H1 (cell line): Measurements from ENCODE around the gene ADCY1. TPM values are rescaled to one million over a fixed set of nuclear protein-coding genes. Genes with fewer than 3 reads are reported as not detected.

ENCODE experiments used
- CTCF ChIA-PET: fragments of 300-600 bp; sonication (Branson Sonifier 250); formaldehyde crosslinking; loops from one replicate; lab custom pipeline; 2021; ENCODE audit not compliant: partially characterized antibody; lab: Charles Lee
- POLR2A ChIA-PET: fragments of 300-600 bp; sonication (Branson Sonifier 250); formaldehyde crosslinking; loops from one replicate; lab custom pipeline; 2021; ENCODE audit warnings: inconsistent platforms; ENCODE audit not compliant: partially characterized antibody; lab: Charles Lee
- DNase-seq, 2 experiments: peaks; one replicate each; pipeline versions ENCODE4 v3.0.0 to v3.0.0-alpha.2; 2010 to 2022; ENCODE audit warnings: low spot score in 2 of 2, low read depth in 1 of 2, mixed read lengths in 1 of 2
- FAIRE-seq: peaks from 2 replicates; lab custom pipeline; 2011; peaks lifted over from hg19 to GRCh38; lab: Jason Lieb, UNC
- H2AFZ ChIP-seq: 2 replicates; pipeline ENCODE4 v1.8.1; 2012; ENCODE audit warnings: low read length, inconsistent platforms
- H2AK5ac ChIP-seq: 2 replicates; pipeline ENCODE4 v1.6.1; 2013; ENCODE audit warnings: low read depth, low read length
- H2BK120ac ChIP-seq: replicated peaks from 2 replicates; pipeline ENCODE3; 2013; ENCODE audit warnings: low read depth, low read length, inconsistent platforms
- H2BK12ac ChIP-seq: 2 replicates; pipeline ENCODE4 v1.6.1; 2013; ENCODE audit warnings: low read depth, low read length
- H2BK15ac ChIP-seq: 2 replicates; pipeline ENCODE4 v1.6.1; 2013; ENCODE audit warnings: low read length
- H2BK20ac ChIP-seq: 2 replicates; pipeline ENCODE4 v1.6.1; 2013; ENCODE audit warnings: low read length
- H2BK5ac ChIP-seq: 2 replicates; pipeline ENCODE4 v1.6.1; 2013; ENCODE audit warnings: low read depth, low read length
- H3K14ac ChIP-seq: 2 replicates; pipeline ENCODE4 v1.6.1; 2013; ENCODE audit warnings: inconsistent platforms; ENCODE audit not compliant: insufficient read length
- H3K18ac ChIP-seq: 2 replicates; pipeline ENCODE4 v1.6.1; 2013; ENCODE audit warnings: low read length; ENCODE audit errors: extremely low read depth
- H3K23ac ChIP-seq: 2 replicates; pipeline ENCODE4 v1.6.1; 2013; ENCODE audit warnings: inconsistent platforms; ENCODE audit not compliant: insufficient read length
- H3K23me2 ChIP-seq: 2 replicates; pipeline ENCODE4 v1.6.1; 2013; ENCODE audit warnings: low read depth, low read length
- H3K27ac ChIP-seq: 2 replicates; pipeline ENCODE4 v1.6.1; 2011; ENCODE audit warnings: low read depth, low read length, inconsistent platforms
- H3K27me3 ChIP-seq, 4 experiments: replicated peaks in 1 of 4; 1 replicate in 1 of 4; 2 replicates in 3 of 4; pipeline versions ENCODE4 v1.6.1 to v1.8.1; 2011 to 2013; ENCODE audit warnings: low read length in 3 of 4, mild to moderate bottlenecking in 3 of 4, inconsistent platforms in 2 of 4, mixed read lengths in 2 of 4, moderate library complexity in 1 of 4; ENCODE audit not compliant: control insufficient read depth in 3 of 4, insufficient read depth in 3 of 4; ENCODE audit errors: extremely low read depth in 1 of 4
- H3K36me3 ChIP-seq, 4 experiments: 2 replicates each; pipeline versions ENCODE4 v1.6.1 to v1.8.1; 2011 to 2013; ENCODE audit warnings: mild to moderate bottlenecking in 4 of 4, low read length in 3 of 4, moderate library complexity in 2 of 4, control low read depth in 1 of 4, inconsistent platforms in 1 of 4; ENCODE audit not compliant: insufficient read depth in 4 of 4, control insufficient read depth in 2 of 4
- H3K4ac ChIP-seq: replicated peaks from 2 replicates; pipeline ENCODE3; 2013; ENCODE audit warnings: low read length, low read depth, mixed read lengths, inconsistent platforms; ENCODE audit not compliant: insufficient read length
- H3K4me1 ChIP-seq, 4 experiments: replicated peaks in 1 of 4; 1 replicate in 1 of 4; 2 replicates in 3 of 4; pipeline versions ENCODE4 v1.6.1 to v1.8.1; 2011 to 2013; ENCODE audit warnings: low read length in 3 of 4, inconsistent platforms in 2 of 4, mixed read lengths in 1 of 4; ENCODE audit not compliant: insufficient read depth in 4 of 4, control insufficient read depth in 3 of 4
- H3K4me2 ChIP-seq, 2 experiments: 2 replicates each; pipeline versions ENCODE4 v1.6.1 to v1.8.1; 2011 to 2013; ENCODE audit warnings: low read depth in 2 of 2, low read length in 2 of 2, control low read depth in 1 of 2, inconsistent platforms in 1 of 2, mild to moderate bottlenecking in 1 of 2; ENCODE audit not compliant: insufficient read depth in 1 of 2
- H3K4me3 ChIP-seq, 4 experiments: fragments of 200-600, 300-600 bp in 1 of 4; sonication (generic), shearing (Covaris generic), sonication (Bioruptor Twin) in 1 of 4; 2 replicates each; pipeline versions ENCODE4 v1.5.1 to v1.8.1; 2011 to 2016; ENCODE audit warnings: low read length in 4 of 4, low read depth in 3 of 4, control low read depth in 2 of 4, inconsistent platforms in 2 of 4, mild to moderate bottlenecking in 2 of 4, mixed read lengths in 1 of 4, moderate library complexity in 1 of 4; ENCODE audit not compliant: insufficient read depth in 2 of 4; ENCODE audit errors: extremely low read depth in 1 of 4
- H3K56ac ChIP-seq: replicated peaks from 2 replicates; pipeline ENCODE3; 2013; ENCODE audit warnings: low read depth, mild to moderate bottlenecking, mixed read lengths, low read length, inconsistent platforms; ENCODE audit not compliant: insufficient read length
- H3K79me1 ChIP-seq: 2 replicates; pipeline ENCODE4 v1.6.1; 2013; ENCODE audit warnings: low read depth, low read length, control low read depth
- H3K79me2 ChIP-seq, 2 experiments: 2 replicates each; pipeline versions ENCODE4 v1.6.1 to v1.8.1; 2012 to 2013; ENCODE audit warnings: low read length in 2 of 2, mild to moderate bottlenecking in 2 of 2, inconsistent platforms in 1 of 2; ENCODE audit not compliant: insufficient read depth in 2 of 2, control insufficient read depth in 1 of 2
- H3K9ac ChIP-seq, 4 experiments: replicated peaks in 1 of 4; 1 replicate in 1 of 4; 2 replicates in 3 of 4; pipeline versions ENCODE4 v1.6.1 to v1.8.1; 2011 to 2013; ENCODE audit warnings: low read depth in 3 of 4, low read length in 3 of 4, control low read depth in 2 of 4, mild to moderate bottlenecking in 2 of 4, moderate library complexity in 2 of 4, inconsistent platforms in 1 of 4; ENCODE audit errors: extremely low read depth in 1 of 4
- H3K9me3 ChIP-seq, 2 experiments: 2 replicates each; pipeline versions ENCODE4 v1.6.1 to v1.8.1; 2012 to 2013; ENCODE audit warnings: mild to moderate bottlenecking in 2 of 2, moderate library complexity in 2 of 2, control low read depth in 1 of 2, inconsistent platforms in 1 of 2, low read depth in 1 of 2, low read length in 1 of 2, mixed read lengths in 1 of 2; ENCODE audit not compliant: insufficient read depth in 2 of 2
- H4K20me1 ChIP-seq, 2 experiments: replicated peaks in 1 of 2; 2 replicates each; pipeline versions ENCODE3 to v1.8.1; 2011 to 2013; ENCODE audit warnings: inconsistent platforms in 2 of 2, low read length in 2 of 2, mild to moderate bottlenecking in 1 of 2; ENCODE audit not compliant: insufficient read depth in 2 of 2, control insufficient read depth in 1 of 2
- H4K5ac ChIP-seq: 2 replicates; pipeline ENCODE4 v1.6.1; 2013; ENCODE audit warnings: low read length, low read depth, mixed read lengths, inconsistent platforms; ENCODE audit not compliant: insufficient read length
- H4K8ac ChIP-seq: 2 replicates; pipeline ENCODE4 v1.8.0; 2013; ENCODE audit warnings: mild to moderate bottlenecking, moderate library complexity, low read length, inconsistent platforms; ENCODE audit not compliant: insufficient read depth; ENCODE audit errors: extremely low read depth
- H4K91ac ChIP-seq: replicated peaks from 2 replicates; pipeline ENCODE3; 2013; ENCODE audit warnings: low read length, mixed read lengths, inconsistent platforms; ENCODE audit not compliant: insufficient read length
- BRCA1 ChIP-seq: IDR thresholded peaks from 2 replicates; pipeline ENCODE4 v1.6.1; 2012; ENCODE audit warnings: low read depth, low read length, improper control_type of control experiment
- CTBP2 ChIP-seq: IDR thresholded peaks from 2 replicates; pipeline ENCODE4 v1.7.0; 2011; ENCODE audit warnings: borderline replicate concordance, mild to moderate bottlenecking, moderate library complexity, mixed read lengths, low read length; ENCODE audit not compliant: insufficient read depth, insufficient read length
- CTCF ChIP-seq, 3 experiments: IDR thresholded peaks; 1 replicate in 2 of 3; 2 replicates in 1 of 3; pipeline versions ENCODE4 v1.5.1 to v1.6.1; 2011; ENCODE audit warnings: low read length in 3 of 3, mild to moderate bottlenecking in 3 of 3, inconsistent platforms in 2 of 3, low read depth in 1 of 3, moderate library complexity in 1 of 3; ENCODE audit not compliant: insufficient read depth in 1 of 3; ENCODE audit errors: control extremely low read depth in 1 of 3
- HDAC6 ChIP-seq: IDR thresholded peaks from one replicate; pipeline ENCODE4 v1.7.1; 2012; ENCODE audit warnings: low read depth, mild to moderate bottlenecking, inconsistent platforms, low read length, moderate library complexity
- JUND ChIP-seq: IDR thresholded peaks from 2 replicates; pipeline ENCODE4 v1.6.1; 2011; ENCODE audit warnings: mild to moderate bottlenecking, improper control_type of control experiment, low read length
- MAX ChIP-seq: IDR thresholded peaks from 2 replicates; pipeline ENCODE4 v1.6.1; 2012; ENCODE audit warnings: inconsistent platforms
- NANOG ChIP-seq: IDR thresholded peaks from 2 replicates; pipeline ENCODE4 v1.6.1; 2011; ENCODE audit warnings: low read length, low read depth, mild to moderate bottlenecking, inconsistent platforms; ENCODE audit not compliant: insufficient read depth, poor library complexity, severe bottlenecking
- SAP30 ChIP-seq: fragments of 300-600 bp; sonication (generic); IDR thresholded peaks from 2 replicates; pipeline ENCODE4 v1.7.1; 2012; ENCODE audit warnings: low read length, moderate library complexity, mild to moderate bottlenecking, inconsistent platforms; ENCODE audit not compliant: insufficient read depth, insufficient replicate concordance
- SIX5 ChIP-seq: IDR thresholded peaks from 2 replicates; pipeline ENCODE4 v1.6.1; 2011; ENCODE audit warnings: mild to moderate bottlenecking, low read depth, low read length
- TEAD4 ChIP-seq: IDR thresholded peaks from 2 replicates; pipeline ENCODE4 v1.6.1; 2012; ENCODE audit warnings: low read depth, low read length, inconsistent platforms, mixed read lengths
- WGBS, 2 experiments: shearing (Covaris generic) in 1 of 2; methylation state at CpG; one replicate each; pipeline versions ENCODE4 v1.1.6 to v1.1.7; 2013 to 2015; ENCODE audit warnings: low lambda C conversion rate in 2 of 2, mixed read lengths in 2 of 2, inconsistent platforms in 1 of 2, low coverage in 1 of 2, missing lambda C conversion rate in 1 of 2; ENCODE audit not compliant: insufficient replicate concordance in 2 of 2, insufficient coverage in 1 of 2, insufficient read length in 1 of 2; ENCODE audit errors: extremely low coverage in 1 of 2, missing lambda C conversion rate in 1 of 2; 5-methylcytosine and 5-hydroxymethylcytosine counted together
- polyA plus RNA-seq, 7 experiments: library from polyadenylated mRNA; depleted of rRNA in 3 of 7; stranded (reverse) in 5 of 7; unstranded in 2 of 7; fragments of >200 nt in 5 of 7; fragments of 200-250 nt in 2 of 7; gene quantifications; 1 replicate in 5 of 7; 2 replicates in 1 of 7; 4 replicates in 1 of 7; pipeline versions ENCODE4 v1.2.1 to v1.2.3, GENCODE V29; 2011 to 2013; ENCODE audit warnings: missing spikeins in 2 of 7, mixed read lengths in 2 of 7
- total RNA-seq: library from RNA; stranded (reverse); fragmentation: NEBNext Ultra II Directional; extraction: Animal tissue kit (Norgen Biotek cat#: 25700); gene quantifications from 2 replicates; pipeline ENCODE4 v1.2.1, GENCODE V29; 2021

Gene ADCY1
- total and polyA plus RNA-seq, 2 of the 8 experiments (the other 6 are each of a cell fraction or from before 2014, with no cell fraction given): 7.9 to 26.9 TPM

- FAIRE-seq: no peak
- CTCF ChIA-PET: no interaction called here
- H3K23ac ChIP-seq: no peak overlapping the region
- TF ChIP-seq BRCA1 (no peak), JUND (no peak), TEAD4 (no peak), SAP30 (no peak), NANOG (no peak), MAX (no peak), SIX5 (no peak), CTBP2 (no peak), CTCF (IDR thresholded peaks at IDR 0.05; ENCODE audit: control extremely low read depth in 1 of 3, insufficient read depth in 1 of 3, low read depth in 1 of 3, low read length in 3 of 3) (no peak), HDAC6 (no peak)
Measured at GRCh38 chr7:45660201-45660900, 86.2 kb downstream of the ADCY1 start.

More at GRCh38 chr7:45660201-45660900, 86.2 kb downstream of the ADCY1 start:
- H3K27ac ChIP-seq: no peak overlapping the region
- 87% methylated on average over 5 of the region's 6 CpGs; no CpG with 5 or more reads in 1 of the 2 experiments for WGBS, 2 experiments
- H4K5ac ChIP-seq: no peak overlapping the region
- H3K4me2 ChIP-seq: no peak overlapping the region
- DNase-seq: peak in 1 of 2 experiments; percentile 17
- H3K36me3 ChIP-seq: no peaks in the 10 kb centered on the region
- H3K56ac ChIP-seq: no peak overlapping the region
- H3K79me2 ChIP-seq: no peaks in the 10 kb centered on the region
- H2AFZ ChIP-seq: no peak overlapping the region
- no peak overlapping the region for H2AK5ac ChIP-seq
- no peak overlapping the region for H3K9ac ChIP-seq
- POLR2A ChIA-PET: interaction anchor here (0.6 kb wide), 1 partner anchor 8 kb away, joined by 3 read pairs; no protein-coding TSS in a partner anchor
- no peak overlapping the region for H2BK12ac ChIP-seq
- no peak overlapping the region for H4K91ac ChIP-seq
- H2BK15ac ChIP-seq: no peak overlapping the region
- H3K4me3 ChIP-seq: no peak overlapping the region
- no peak overlapping the region for H3K14ac ChIP-seq
- no peak overlapping the region for H3K18ac ChIP-seq
- H4K20me1 ChIP-seq: peaks cover 3 to 6% of the 10 kb centered on the region in 2 experiments
- no peak overlapping the region for H2BK20ac ChIP-seq
- H2BK5ac ChIP-seq: no peak overlapping the region
- no peak overlapping the region for H2BK120ac ChIP-seq
- no peaks in the 10 kb centered on the region; a peak in 1 of 7 replicates for H3K4me1 ChIP-seq
- no peaks in the 10 kb centered on the region for H3K9me3 ChIP-seq
- no peak overlapping the region for H3K4ac ChIP-seq
- H3K27me3 ChIP-seq: no peaks in the 10 kb centered on the region
- H3K23me2 ChIP-seq: no peaks in the 10 kb centered on the region
- H4K8ac ChIP-seq: no peak overlapping the region
- H3K79me1 ChIP-seq: no peaks in the 10 kb centered on the region; the same call in none of the 2 replicates
